ENCODE measurements around the gene GSDMA. TPM values are rescaled to one million over a fixed set of nuclear protein-coding genes. Genes with fewer than 3 reads are reported as not detected.
A peak's percentile ranks its signal among the peaks of the same experiment; 100 is the strongest.

Gene GSDMA
- total RNA-seq, 2 experiments from 2014 or later, result 0.14 TPM; not detected in 1

DNA sequence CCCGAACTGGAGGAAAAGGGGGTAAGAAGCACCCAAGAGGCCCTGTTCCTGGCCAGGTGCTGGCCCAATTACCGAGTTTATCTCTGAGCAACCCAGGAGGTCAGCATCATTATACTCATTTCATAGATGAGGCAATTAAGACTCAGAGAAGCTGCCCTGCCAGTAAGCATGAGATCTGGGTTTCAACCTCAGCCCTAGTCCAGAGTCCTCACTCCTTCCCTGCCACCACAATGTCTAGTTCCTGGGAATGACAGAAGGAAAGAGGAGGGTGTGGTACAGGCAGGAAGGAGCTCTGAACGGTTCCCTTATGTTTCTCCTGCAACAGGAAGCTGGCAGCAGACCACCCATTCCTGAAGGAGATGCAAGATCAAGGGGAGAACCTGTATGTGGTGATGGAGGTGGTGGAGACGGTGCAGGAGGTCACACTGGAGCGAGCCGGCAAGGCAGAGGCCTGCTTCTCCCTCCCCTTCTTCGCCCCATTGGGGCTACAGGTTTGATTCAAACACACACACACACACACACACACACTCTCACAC lies 7.4 kb downstream of the GSDMA start:
- TF ChIP-seq, protein P1, sequence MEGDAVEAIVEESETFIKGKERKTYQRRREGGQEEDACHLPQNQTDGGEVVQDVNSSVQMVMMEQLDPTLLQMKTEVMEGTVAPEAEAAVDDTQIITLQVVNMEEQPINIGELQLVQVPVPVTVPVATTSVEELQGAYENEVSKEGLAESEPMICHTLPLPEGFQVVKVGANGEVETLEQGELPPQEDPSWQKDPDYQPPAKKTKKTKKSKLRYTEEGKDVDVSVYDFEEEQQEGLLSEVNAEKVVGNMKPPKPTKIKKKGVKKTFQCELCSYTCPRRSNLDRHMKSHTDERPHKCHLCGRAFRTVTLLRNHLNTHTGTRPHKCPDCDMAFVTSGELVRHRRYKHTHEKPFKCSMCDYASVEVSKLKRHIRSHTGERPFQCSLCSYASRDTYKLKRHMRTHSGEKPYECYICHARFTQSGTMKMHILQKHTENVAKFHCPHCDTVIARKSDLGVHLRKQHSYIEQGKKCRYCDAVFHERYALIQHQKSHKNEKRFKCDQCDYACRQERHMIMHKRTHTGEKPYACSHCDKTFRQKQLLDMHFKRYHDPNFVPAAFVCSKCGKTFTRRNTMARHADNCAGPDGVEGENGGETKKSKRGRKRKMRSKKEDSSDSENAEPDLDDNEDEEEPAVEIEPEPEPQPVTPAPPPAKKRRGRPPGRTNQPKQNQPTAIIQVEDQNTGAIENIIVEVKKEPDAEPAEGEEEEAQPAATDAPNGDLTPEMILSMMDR (IDR thresholded peaks at IDR 0.05), result no peak
- no peaks in the 10 kb centered on the region for H3K9me3 Mint-ChIP-seq
- H3K4me3 Mint-ChIP-seq, result no peak overlapping the region
- ChIA-PET CTCF (no interaction called here), POLR2A (interaction anchor here (1.8 kb wide), 1 partner anchor 12 kb away, joined by 5 read pairs; no protein-coding TSS in a partner anchor)
- Histone ChIP-seq H3K36me3 (ENCODE audit: insufficient read depth, low read length) (no peaks in the 10 kb centered on the region), H3K4me3 (ENCODE audit: low read length) (no peak overlapping the region), H3K27ac (ENCODE audit: low read depth in 1 of 2, low read length in 2 of 2) (no peak overlapping the region), H3K9me3 (ENCODE audit: control insufficient read depth in 1 of 2, insufficient read depth in 1 of 2, low read length in 2 of 2) (no peaks in the 10 kb centered on the region), H3K27me3 (ENCODE audit: control insufficient read depth in 1 of 2, insufficient read depth in 2 of 2, low read length in 2 of 2) (peaks cover 0 to 2% of the 10 kb centered on the region in 2 experiments), H3K4me1 (ENCODE audit: insufficient read depth, low read length) (peaks cover 6% of the 10 kb centered on the region)
- H3K27me3 Mint-ChIP-seq, result peaks cover 40% of the 10 kb centered on the region
- intact Hi-C loops (cut with DNase I, micrococcal nuclease), result no loop called here
- H3K36me3 Mint-ChIP-seq (ENCODE audit: low read depth), result no peaks in the 10 kb centered on the region
- peaks cover 8% of the 10 kb centered on the region for H3K4me1 Mint-ChIP-seq (ENCODE audit: low read depth)
- ATAC-seq (ENCODE audit: poor library complexity), result no peak
- no peak overlapping the region for H3K27ac Mint-ChIP-seq
- DNase-seq, result no peak

- H3K4me3 ChIP-seq (ENCODE audit: low read length), result no peak overlapping the region
- ChIA-PET POLR2A (no interaction called here), CTCF (no interaction called here)
- intact Hi-C loops (cut with DNase I, micrococcal nuclease), result no loop called here
- DNase-seq (no peak), ATAC-seq (ENCODE audit: poor library complexity) (no peak)
- no peak overlapping the region for H3K27ac ChIP-seq (ENCODE audit: low read depth in 1 of 2, low read length in 2 of 2)
- H3K36me3 ChIP-seq (ENCODE audit: insufficient read depth, low read length), result no peaks in the 10 kb centered on the region
- H3K36me3 Mint-ChIP-seq (ENCODE audit: low read depth), result no peaks in the 10 kb centered on the region
- no peak overlapping the region for H3K27ac Mint-ChIP-seq
- H3K27me3 ChIP-seq (ENCODE audit: control insufficient read depth in 1 of 2, insufficient read depth in 2 of 2, low read length in 2 of 2), result peaks cover 0 to 2% of the 10 kb centered on the region in 2 experiments
- H3K4me1 Mint-ChIP-seq (ENCODE audit: low read depth), result peaks cover 8% of the 10 kb centered on the region
- H3K4me1 ChIP-seq (ENCODE audit: insufficient read depth, low read length), result peaks cover 6% of the 10 kb centered on the region
- TF ChIP-seq, protein P1 (IDR thresholded peaks at IDR 0.05), result no peak
- H3K9me3 Mint-ChIP-seq, result no peaks in the 10 kb centered on the region
- no peak overlapping the region for H3K4me3 Mint-ChIP-seq
- H3K27me3 Mint-ChIP-seq, result peaks cover 40% of the 10 kb centered on the region
- H3K9me3 ChIP-seq (ENCODE audit: control insufficient read depth in 1 of 2, insufficient read depth in 1 of 2, low read length in 2 of 2), result no peaks in the 10 kb centered on the region
These were observed 8.3 kb downstream of the GSDMA start for GRCh38 chr17:39971076-39971603.

DNA sequence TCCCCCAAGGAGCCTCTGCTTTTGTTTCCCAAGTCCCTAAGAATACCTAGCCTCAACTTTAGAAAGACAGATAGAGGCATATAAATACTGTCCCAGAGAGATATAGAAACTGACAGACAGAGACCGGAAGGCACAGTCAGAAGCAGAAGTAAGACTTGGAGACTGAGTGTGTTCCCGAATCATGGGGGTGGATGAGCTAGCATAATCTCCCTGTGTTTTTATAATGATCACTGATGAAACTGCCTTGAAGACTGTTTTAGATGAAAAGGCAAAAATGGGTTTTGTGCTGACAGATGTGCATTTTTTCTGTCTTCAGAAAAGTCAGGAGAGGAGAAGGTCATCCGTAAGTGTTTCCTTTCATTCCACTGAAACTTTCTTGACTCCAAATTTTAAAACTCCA lies 9.5 kb downstream of the GSDMA start:
- Mint-ChIP-seq H3K27me3 (peaks cover 40% of the 10 kb centered on the region), H3K4me3 (no peak overlapping the region), H3K4me1 (ENCODE audit: low read depth) (no peaks in the 10 kb centered on the region), H3K36me3 (ENCODE audit: low read depth) (no peaks in the 10 kb centered on the region), H3K27ac (no peak overlapping the region), H3K9me3 (no peaks in the 10 kb centered on the region)
- TF ChIP-seq, protein P1 (IDR thresholded peaks at IDR 0.05), result no peak
- POLR2A ChIA-PET, result no interaction called here
- H3K4me1 ChIP-seq (ENCODE audit: insufficient read depth, low read length), result peaks cover 3% of the 10 kb centered on the region
- H3K36me3 ChIP-seq (ENCODE audit: insufficient read depth, low read length), result no peaks in the 10 kb centered on the region
- H3K9me3 ChIP-seq (ENCODE audit: control insufficient read depth in 1 of 2, insufficient read depth in 1 of 2, low read length in 2 of 2), result no peaks in the 10 kb centered on the region
- DNase-seq (peak in 1 of 14 experiments; percentile 30), ATAC-seq (ENCODE audit: poor library complexity) (no peak)
- no peak overlapping the region for H3K27ac ChIP-seq (ENCODE audit: low read depth in 1 of 2, low read length in 2 of 2)
- intact Hi-C loops (cut with DNase I, micrococcal nuclease), result no loop called here
- H3K27me3 ChIP-seq (ENCODE audit: control insufficient read depth in 1 of 2, insufficient read depth in 2 of 2, low read length in 2 of 2), result peaks cover 0 to 2% of the 10 kb centered on the region in 2 experiments
- CTCF ChIA-PET, result no interaction called here
- no peak overlapping the region for H3K4me3 ChIP-seq (ENCODE audit: low read length)

Data from CD4-positive, alpha-beta T cell (primary cell).